Mesenchymal stem cell (in vitro differentiated cells and primary cell): ENCODE results near the gene VPS72.
"Not testable (repeated sequence)": the region's sequence is repeated elsewhere in the genome, so short reads cannot be mapped to it uniquely, and the experiment has no call there.

Experiments
- DNase-seq: peaks from one replicate; pipeline ENCODE4 v3.0.0-alpha.2; 2013
- H2AFZ ChIP-seq: one replicate; pipeline ENCODE4 v1.6.1; 2013; ENCODE audit warnings: low read depth, mild to moderate bottlenecking, control low read depth, inconsistent platforms, low read length, moderate library complexity
- H2AK5ac ChIP-seq: 2 replicates; pipeline ENCODE4 v1.6.1; 2013; ENCODE audit warnings: low read length, moderate library complexity, mild to moderate bottlenecking, inconsistent platforms; ENCODE audit not compliant: severe bottlenecking
- H2BK120ac ChIP-seq: one replicate; pipeline ENCODE4 v1.6.1; 2013; ENCODE audit warnings: low read depth, mild to moderate bottlenecking, inconsistent platforms, low read length, moderate library complexity
- H2BK12ac ChIP-seq, 2 experiments: one replicate each; pipeline ENCODE4 v1.6.1; 2013; ENCODE audit warnings: inconsistent platforms in 2 of 2, low read length in 2 of 2, mild to moderate bottlenecking in 2 of 2, moderate library complexity in 2 of 2, control low read depth in 1 of 2
- H2BK15ac ChIP-seq: one replicate; pipeline ENCODE4 v1.6.1; 2013; ENCODE audit warnings: mild to moderate bottlenecking, low read depth, inconsistent platforms; ENCODE audit not compliant: poor library complexity, severe bottlenecking
- H2BK5ac ChIP-seq: 2 replicates; pipeline ENCODE4 v1.6.1; 2013; ENCODE audit warnings: low read depth, mild to moderate bottlenecking, low read length, control low read depth, inconsistent platforms; ENCODE audit not compliant: poor library complexity, severe bottlenecking
- H3K14ac ChIP-seq, 2 experiments: one replicate each; pipeline ENCODE4 v1.6.1; 2013; ENCODE audit warnings: inconsistent platforms in 2 of 2, low read length in 2 of 2, control low read depth in 1 of 2, mild to moderate bottlenecking in 1 of 2, moderate library complexity in 1 of 2
- H3K18ac ChIP-seq, 2 experiments: one replicate each; pipeline ENCODE4 v1.6.1; 2013; ENCODE audit warnings: inconsistent platforms in 2 of 2, low read length in 2 of 2, control low read depth in 1 of 2, low read depth in 1 of 2, mild to moderate bottlenecking in 1 of 2
- H3K23ac ChIP-seq, 2 experiments: one replicate each; pipeline ENCODE4 v1.6.1; 2013; ENCODE audit warnings: inconsistent platforms in 2 of 2, low read length in 2 of 2, mild to moderate bottlenecking in 2 of 2, moderate library complexity in 2 of 2, control low read depth in 1 of 2
- H3K27ac ChIP-seq: 2 replicates; pipeline ENCODE4 v1.5.1; 2013; ENCODE audit warnings: mild to moderate bottlenecking, moderate library complexity, low read length, control low read depth, inconsistent platforms; ENCODE audit not compliant: poor library complexity, severe bottlenecking
- H3K27me3 ChIP-seq, 2 experiments: 2 replicates each; pipeline versions ENCODE4 v1.6.1 to v1.7.0; 2013; ENCODE audit warnings: low read length in 2 of 2, mild to moderate bottlenecking in 2 of 2, moderate library complexity in 2 of 2, control low read depth in 1 of 2, inconsistent platforms in 1 of 2; ENCODE audit not compliant: control insufficient read depth in 1 of 2, insufficient read depth in 1 of 2
- H3K36me3 ChIP-seq, 2 experiments: 2 replicates each; pipeline versions ENCODE4 v1.6.1 to v1.7.0; 2013; ENCODE audit warnings: low read length in 2 of 2, control low read depth in 1 of 2, inconsistent platforms in 1 of 2, low read depth in 1 of 2, mild to moderate bottlenecking in 1 of 2; ENCODE audit not compliant: insufficient read depth in 2 of 2, control insufficient read depth in 1 of 2
- H3K4ac ChIP-seq, 2 experiments: one replicate each; pipeline ENCODE4 v1.6.1; 2013; ENCODE audit warnings: inconsistent platforms in 2 of 2, low read length in 2 of 2, mild to moderate bottlenecking in 2 of 2, moderate library complexity in 2 of 2, control low read depth in 1 of 2, low read depth in 1 of 2
- H3K4me1 ChIP-seq: 2 replicates; pipeline ENCODE4 v1.6.1; 2013; ENCODE audit warnings: low read depth, low read length, control low read depth; ENCODE audit not compliant: control insufficient read depth, insufficient read depth
- H3K4me2 ChIP-seq: 2 replicates; pipeline ENCODE4 v1.6.1; 2013; ENCODE audit warnings: low read length, mild to moderate bottlenecking, inconsistent platforms; ENCODE audit not compliant: poor library complexity, severe bottlenecking
- H3K4me3 ChIP-seq, 2 experiments: 2 replicates each; pipeline versions ENCODE4 v1.5.1 to v1.7.0; 2013; ENCODE audit warnings: low read length in 2 of 2, mild to moderate bottlenecking in 2 of 2, control low read depth in 1 of 2, low read depth in 1 of 2; ENCODE audit not compliant: insufficient read depth in 1 of 2
- H3K79me1 ChIP-seq: replicated peaks from 2 replicates; pipeline ENCODE4 v1.6.1; 2013; ENCODE audit warnings: mild to moderate bottlenecking, control low read depth, low read length, inconsistent platforms; ENCODE audit not compliant: poor library complexity, severe bottlenecking
- H3K9ac ChIP-seq: 2 replicates; pipeline ENCODE4 v1.7.0; 2013; ENCODE audit warnings: mild to moderate bottlenecking, low read length, moderate library complexity
- H3K9me3 ChIP-seq: 2 replicates; pipeline ENCODE4 v1.7.0; 2013; ENCODE audit warnings: mild to moderate bottlenecking, low read length; ENCODE audit not compliant: control insufficient read depth
- H4K8ac ChIP-seq: one replicate; pipeline ENCODE4 v1.6.1; 2013; ENCODE audit warnings: inconsistent platforms, mild to moderate bottlenecking, low read length, moderate library complexity
- H4K91ac ChIP-seq: one replicate; pipeline ENCODE4 v1.6.1; 2013; ENCODE audit warnings: mild to moderate bottlenecking, low read length, inconsistent platforms
- WGBS: methylation state at CpG from one replicate; pipeline ENCODE4 v1.1.7; 2013; ENCODE audit warnings: mixed read lengths; 5-methylcytosine and 5-hydroxymethylcytosine counted together

Gene VPS72

DNA sequence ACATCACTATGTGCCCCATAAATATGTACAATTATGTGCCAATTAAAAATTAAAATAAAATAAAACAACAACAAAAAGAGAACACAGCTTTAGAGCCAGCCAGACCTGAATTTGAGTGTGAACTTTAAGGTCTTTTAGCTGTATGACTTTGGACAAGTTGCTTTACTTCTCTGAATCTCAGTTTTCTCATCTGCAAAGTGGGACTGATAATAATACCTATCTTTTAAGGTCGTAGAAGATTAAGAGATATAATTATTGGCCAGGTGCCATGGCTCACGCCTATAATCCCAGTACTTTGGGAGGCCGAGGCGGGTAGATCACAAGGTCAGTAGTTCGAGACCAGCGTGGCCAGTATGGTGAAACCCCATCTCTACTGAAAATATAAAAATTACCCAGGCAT lies 3.3 kb upstream of the VPS72 start:
- no peak overlapping the region for H3K4ac ChIP-seq
- no peak overlapping the region for H3K27ac ChIP-seq
- no peak overlapping the region for H2BK5ac ChIP-seq
- no peak overlapping the region for H3K4me2 ChIP-seq
- no peak overlapping the region for H3K9ac ChIP-seq
- H3K9me3 ChIP-seq, result no peaks in the 10 kb centered on the region
- H3K27me3 ChIP-seq, result no peaks in the 10 kb centered on the region
- DNase-seq, result no peak
- no peaks in the 10 kb centered on the region for H3K36me3 ChIP-seq
- H2AFZ ChIP-seq, result no peak overlapping the region
- no peak overlapping the region for H3K14ac ChIP-seq
- no peak overlapping the region for H2BK12ac ChIP-seq
- H2BK120ac ChIP-seq, result no peak overlapping the region
- no peak overlapping the region for H2BK15ac ChIP-seq
- H3K23ac ChIP-seq, result no peak overlapping the region
- no peak overlapping the region for H4K91ac ChIP-seq
- H2AK5ac ChIP-seq, result no peak overlapping the region
- H3K79me1 ChIP-seq, result peaks cover 10% of the 10 kb centered on the region
- H3K4me1 ChIP-seq, result peaks cover 5% of the 10 kb centered on the region
- no peak overlapping the region for H3K18ac ChIP-seq
- no peak overlapping the region for H4K8ac ChIP-seq
- WGBS, result 96% methylated on average over 6 of the region's 6 CpGs
- H3K4me3 ChIP-seq, result no peak overlapping the region

DNA sequence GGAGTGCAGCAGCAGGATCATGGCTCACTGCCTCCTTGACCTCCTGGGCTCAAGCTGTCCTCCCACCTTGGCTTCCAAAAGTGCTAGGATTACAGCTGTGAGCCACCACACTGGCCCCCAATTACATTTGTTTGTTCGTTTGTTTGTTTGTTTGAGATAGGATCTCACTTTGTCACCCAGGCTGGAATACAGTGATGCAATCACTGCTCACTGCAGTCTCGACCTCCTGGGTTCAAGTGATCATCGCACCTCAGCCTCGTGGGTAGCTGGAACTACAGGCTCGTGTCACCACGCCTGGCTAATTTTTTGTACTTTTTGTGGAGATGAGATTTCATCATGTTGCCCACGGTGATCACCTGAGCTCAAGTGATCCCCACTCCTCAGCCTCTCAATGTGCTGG lies 2.0 kb upstream of the VPS72 start:
- Histone ChIP-seq H2AFZ (peak overlapping the region; percentile 18), H3K4ac (no peak overlapping the region), H3K36me3 (no peaks in the 10 kb centered on the region), H2BK15ac (no peak overlapping the region), H2BK5ac (no peak overlapping the region), H3K4me1 (peaks cover 4% of the 10 kb centered on the region), H3K79me1 (peaks cover 9% of the 10 kb centered on the region), H2AK5ac (no peak overlapping the region), H3K23ac (no peak overlapping the region), H4K8ac (no peak overlapping the region), H3K27me3 (no peaks in the 10 kb centered on the region), H4K91ac (no peak overlapping the region), H3K14ac (no peak overlapping the region), H2BK12ac (no peak overlapping the region), H3K4me3 (no peak overlapping the region), H2BK120ac (no peak overlapping the region), H3K27ac (no peak overlapping the region), H3K18ac (no peak overlapping the region), H3K9me3 (no peaks in the 10 kb centered on the region), H3K9ac (no peak overlapping the region), H3K4me2 (no peak overlapping the region)
- WGBS, result 79% methylated on average over 6 of the region's 7 CpGs
- DNase-seq, result no peak

GRCh38 chr1:151188667-151189066 lies 1.3 kb downstream of the VPS72 start:
- Histone ChIP-seq H3K36me3 (peaks cover 12 to 23% of the 10 kb centered on the region in 2 experiments), H3K4me2 (peak overlapping the region; percentile 87), H3K79me1 (peaks cover 23% of the 10 kb centered on the region), H3K4me3 (peak overlapping the region in 1 of 2 experiments; percentile 90), H3K9ac (peak overlapping the region; percentile 90)
- not testable (repeated sequence) for H3K23ac ChIP-seq, H3K14ac ChIP-seq, H4K8ac ChIP-seq, H2BK5ac ChIP-seq, H4K91ac ChIP-seq, H2BK15ac ChIP-seq, H2BK120ac ChIP-seq, H3K27ac ChIP-seq, H3K4me1 ChIP-seq, H2AFZ ChIP-seq, H3K18ac ChIP-seq, DNase-seq, H3K27me3 ChIP-seq, H2AK5ac ChIP-seq, H3K4ac ChIP-seq, H3K9me3 ChIP-seq, H2BK12ac ChIP-seq
- 93% methylated on average over 8 of the region's 8 CpGs for WGBS

DNA sequence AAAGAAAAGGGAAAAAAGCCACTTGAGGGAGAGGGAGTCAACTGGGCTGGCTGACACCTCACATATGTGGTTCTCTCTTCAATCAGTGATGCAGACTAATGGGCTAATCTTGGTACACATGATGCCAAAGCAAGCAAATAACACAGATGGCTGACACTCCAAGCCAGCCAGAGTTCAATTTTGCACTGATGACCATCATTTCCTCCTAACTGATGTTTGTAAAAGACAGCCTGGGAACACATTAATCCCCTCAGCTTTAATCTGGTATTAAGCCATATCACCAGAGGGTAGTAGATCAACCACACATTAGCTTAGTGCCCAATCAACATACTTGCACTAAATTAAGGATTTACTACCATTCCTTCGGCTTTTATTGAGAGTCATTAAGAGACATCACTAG lies 2.8 kb downstream of the VPS72 start:
- peaks cover 1% of the 10 kb centered on the region for H3K4me1 ChIP-seq
- no peaks in the 10 kb centered on the region for H3K9me3 ChIP-seq
- H4K91ac ChIP-seq, result no peak overlapping the region
- no peak for DNase-seq
- no CpG with 5 or more reads among the region's 1 CpG for WGBS
- H3K27ac ChIP-seq, result no peak overlapping the region
- H2AK5ac ChIP-seq, result no peak overlapping the region
- H2BK12ac ChIP-seq, result no peak overlapping the region
- H3K18ac ChIP-seq, result no peak overlapping the region
- no peak overlapping the region for H2BK5ac ChIP-seq
- H2AFZ ChIP-seq, result no peak overlapping the region
- H3K23ac ChIP-seq, result no peak overlapping the region
- no peak overlapping the region for H2BK15ac ChIP-seq
- H3K4ac ChIP-seq, result no peak overlapping the region
- peaks cover 19 to 35% of the 10 kb centered on the region in 2 experiments for H3K36me3 ChIP-seq
- peaks cover 25% of the 10 kb centered on the region for H3K79me1 ChIP-seq
- H3K27me3 ChIP-seq, result no peaks in the 10 kb centered on the region
- no peak overlapping the region for H3K14ac ChIP-seq
- no peak overlapping the region for H3K9ac ChIP-seq
- H4K8ac ChIP-seq, result no peak overlapping the region
- H3K4me3 ChIP-seq, result no peak overlapping the region
- H2BK120ac ChIP-seq, result no peak overlapping the region
- H3K4me2 ChIP-seq, result no peak overlapping the region
